ENCODE results near the gene EPB41. TPM values are rescaled to one million over a fixed set of nuclear protein-coding genes. Genes with fewer than 3 reads are reported as not detected.
"Not testable (repeated sequence)": the region's sequence is repeated elsewhere in the genome, so short reads cannot be mapped to it uniquely, and the experiment has no call there.

EPB41 gene
- total RNA-seq (100 to 1,000 TPM; 193 to 221 TPM), total RNA-seq (386 to 508 reads per million in 2 donors)

GRCh38 chr1:28914228-28915030 lies at the start of gene EPB41:
Gene EPB41, plus strand, starts transcription at chr1:28914569. Its CDS starts 72,869 bp downstream, at chr1:28987438.
- Mint-ChIP-seq H3K4me1 (peaks cover 42% of the 10 kb centered on the region), H3K4me3 (peak within 1 kb of the TSS; percentile 97), H3K27ac (peak within 1 kb of the TSS; percentile 95), H3K27me3 (no peaks in the 10 kb centered on the region), H3K36me3 (ENCODE audit: low read depth) (no peaks in the 10 kb centered on the region)
- no peaks in the 10 kb centered on the region for H3K9me3 ChIP-seq (ENCODE audit: control insufficient read depth, low read length, poor library complexity, severe bottlenecking)
- DNase-seq (peak; percentile 80 to 88 (median 87)), ATAC-seq (peak; percentile 86)

- ATAC-seq: no peak
Measured at GRCh38 chr1:28864695-28865094, 49.7 kb upstream of the EPB41 start.

GRCh38 chr1:28865997-28866650 lies 48.2 kb upstream of the EPB41 start:
- H3K27ac Mint-ChIP-seq: no peak overlapping the region
- H3K27me3 Mint-ChIP-seq: peaks cover 25% of the 10 kb centered on the region
- no peaks in the 10 kb centered on the region for H3K4me1 Mint-ChIP-seq
- H3K36me3 Mint-ChIP-seq (ENCODE audit: low read depth): no peaks in the 10 kb centered on the region
- no peak for DNase-seq
- no peaks in the 10 kb centered on the region for H3K9me3 ChIP-seq (ENCODE audit: control insufficient read depth, low read length, poor library complexity, severe bottlenecking)
- ATAC-seq: no peak
- H3K4me3 Mint-ChIP-seq: no peak overlapping the region

More at GRCh38 chr1:28864695-28865094, 49.7 kb upstream of the EPB41 start:
- H3K4me1 Mint-ChIP-seq: no peaks in the 10 kb centered on the region
- H3K36me3 Mint-ChIP-seq (ENCODE audit: low read depth): no peaks in the 10 kb centered on the region
- H3K9me3 ChIP-seq (ENCODE audit: control insufficient read depth, low read length, poor library complexity, severe bottlenecking): no peaks in the 10 kb centered on the region
- peaks cover 23% of the 10 kb centered on the region for H3K27me3 Mint-ChIP-seq
- H3K27ac Mint-ChIP-seq: no peak overlapping the region
- no peak overlapping the region for H3K4me3 Mint-ChIP-seq
- DNase-seq: no peak

- no peak for DNase-seq
- Mint-ChIP-seq H3K27ac (no peak overlapping the region), H3K4me1 (no peaks in the 10 kb centered on the region), H3K27me3 (peaks cover 32% of the 10 kb centered on the region), H3K4me3 (no peak overlapping the region), H3K36me3 (ENCODE audit: low read depth) (no peaks in the 10 kb centered on the region)
- ATAC-seq: no peak
- H3K9me3 ChIP-seq (ENCODE audit: control insufficient read depth, low read length, poor library complexity, severe bottlenecking): no peaks in the 10 kb centered on the region
Measured at GRCh38 chr1:28867850-28868249, 46.5 kb upstream of the EPB41 start.

- no peak overlapping the region for H3K27ac Mint-ChIP-seq
- no peak overlapping the region for H3K4me3 Mint-ChIP-seq
- ATAC-seq (no peak), DNase-seq (no peak)
- H3K4me1 Mint-ChIP-seq: no peaks in the 10 kb centered on the region
- peaks cover 31% of the 10 kb centered on the region for H3K27me3 Mint-ChIP-seq
- no peaks in the 10 kb centered on the region for H3K9me3 ChIP-seq (ENCODE audit: control insufficient read depth, low read length, poor library complexity, severe bottlenecking)
- no peaks in the 10 kb centered on the region for H3K36me3 Mint-ChIP-seq (ENCODE audit: low read depth)
Measured at GRCh38 chr1:28869952-28870351, 44.4 kb upstream of the EPB41 start.

GRCh38 chr1:28871631-28872401 lies 42.6 kb upstream of the EPB41 start:
- H3K4me1 Mint-ChIP-seq: no peaks in the 10 kb centered on the region

GRCh38 chr1:28875134-28875533 lies 39.2 kb upstream of the EPB41 start:
- not testable (repeated sequence) for H3K9me3 ChIP-seq (ENCODE audit: control insufficient read depth, low read length, poor library complexity, severe bottlenecking); H3K4me1 Mint-ChIP-seq; H3K4me3 Mint-ChIP-seq; DNase-seq; ATAC-seq; H3K36me3 Mint-ChIP-seq (ENCODE audit: low read depth); H3K27ac Mint-ChIP-seq
- peaks cover 11% of the 10 kb centered on the region for H3K27me3 Mint-ChIP-seq

More at GRCh38 chr1:28871631-28872401, 42.6 kb upstream of the EPB41 start:
- H3K9me3 ChIP-seq (ENCODE audit: control insufficient read depth, low read length, poor library complexity, severe bottlenecking): no peaks in the 10 kb centered on the region
- Mint-ChIP-seq H3K36me3 (ENCODE audit: low read depth) (no peaks in the 10 kb centered on the region), H3K4me3 (no peak overlapping the region), H3K27ac (peak overlapping the region; percentile 51), H3K27me3 (peaks cover 23% of the 10 kb centered on the region)
- ATAC-seq (no peak), DNase-seq (no peak)

- H3K36me3 Mint-ChIP-seq (ENCODE audit: low read depth): no peaks in the 10 kb centered on the region
- H3K27me3 Mint-ChIP-seq: peaks cover 5% of the 10 kb centered on the region
- no peaks in the 10 kb centered on the region for H3K9me3 ChIP-seq (ENCODE audit: control insufficient read depth, low read length, poor library complexity, severe bottlenecking)
- no peak overlapping the region for H3K4me3 Mint-ChIP-seq
- H3K27ac Mint-ChIP-seq: no peak overlapping the region
- peak; percentile 61 to 68 (median 63) for DNase-seq
- peak; percentile 87 for ATAC-seq
- peaks cover 6% of the 10 kb centered on the region for H3K4me1 Mint-ChIP-seq
Measured at GRCh38 chr1:28877132-28877781, 37.1 kb upstream of the EPB41 start.

- Mint-ChIP-seq H3K27ac (no peak overlapping the region), H3K4me1 (peaks cover 14% of the 10 kb centered on the region)
- ATAC-seq: no peak
Measured at GRCh38 chr1:28878796-28879195, 35.6 kb upstream of the EPB41 start.

GRCh38 chr1:28882009-28882628 lies 32.2 kb upstream of the EPB41 start:
- Mint-ChIP-seq H3K36me3 (ENCODE audit: low read depth) (peaks cover 2% of the 10 kb centered on the region), H3K4me1 (peaks cover 37% of the 10 kb centered on the region), H3K27ac (no peak overlapping the region)

More at GRCh38 chr1:28878796-28879195, 35.6 kb upstream of the EPB41 start:
- Mint-ChIP-seq H3K4me3 (no peak overlapping the region), H3K36me3 (ENCODE audit: low read depth) (no peaks in the 10 kb centered on the region), H3K27me3 (peaks cover 4% of the 10 kb centered on the region)
- no peak for DNase-seq
- no peaks in the 10 kb centered on the region for H3K9me3 ChIP-seq (ENCODE audit: control insufficient read depth, low read length, poor library complexity, severe bottlenecking)

GRCh38 chr1:28883242-28883616 lies 31.1 kb upstream of the EPB41 start:
- Mint-ChIP-seq H3K4me3 (no peak overlapping the region), H3K27ac (no peak overlapping the region), H3K4me1 (peaks cover 38% of the 10 kb centered on the region), H3K36me3 (ENCODE audit: low read depth) (peaks cover 2% of the 10 kb centered on the region), H3K27me3 (no peaks in the 10 kb centered on the region)
- DNase-seq: no peak
- H3K9me3 ChIP-seq (ENCODE audit: control insufficient read depth, low read length, poor library complexity, severe bottlenecking): no peaks in the 10 kb centered on the region
- no peak for ATAC-seq

More at GRCh38 chr1:28882009-28882628, 32.2 kb upstream of the EPB41 start:
- DNase-seq: peak; percentile 61 to 69 (median 68)
- ATAC-seq: no peak
- H3K27me3 Mint-ChIP-seq: no peaks in the 10 kb centered on the region
- no peaks in the 10 kb centered on the region for H3K9me3 ChIP-seq (ENCODE audit: control insufficient read depth, low read length, poor library complexity, severe bottlenecking)
- H3K4me3 Mint-ChIP-seq: no peak overlapping the region

- no peaks in the 10 kb centered on the region for H3K9me3 ChIP-seq (ENCODE audit: control insufficient read depth, low read length, poor library complexity, severe bottlenecking)
- no peaks in the 10 kb centered on the region for H3K27me3 Mint-ChIP-seq
- ATAC-seq (no peak), DNase-seq (no peak)
- H3K36me3 Mint-ChIP-seq (ENCODE audit: low read depth): peaks cover 2% of the 10 kb centered on the region
- H3K27ac Mint-ChIP-seq: peak overlapping the region; percentile 93
- H3K4me3 Mint-ChIP-seq: peak overlapping the region; percentile 94
- H3K4me1 Mint-ChIP-seq: peaks cover 48% of the 10 kb centered on the region
Measured at GRCh38 chr1:28885472-28885877, 28.9 kb upstream of the EPB41 start.

All from T-helper 17 cell (primary cell).